Embryonic facial prominence (tissue), 1 donor: Measurements from ENCODE around the gene RNF181.
"Not testable (repeated sequence)": the region's sequence is repeated elsewhere in the genome, so short reads cannot be mapped to it uniquely, and the experiment has no call there.

Experiments used
- DNase-seq: peaks from one replicate; pipeline ENCODE4 v3.0.0-alpha.2; 2016; ENCODE audit errors: extremely low spot score

RNF181 gene

GRCh38 chr2:85614757-85615156 lies 19.2 kb downstream of the RNF181 start:
- not testable (repeated sequence) for DNase-seq

GRCh38 chr2:85615413-85615728 lies 19.8 kb downstream of the RNF181 start:
- DNase-seq: no peak

GRCh38 chr2:85617723-85618122 lies 22.2 kb downstream of the RNF181 start:
- not testable (repeated sequence) for DNase-seq

GRCh38 chr2:85619617-85620016 lies 24.1 kb downstream of the RNF181 start:
- no peak for DNase-seq

GRCh38 chr2:85621338-85621737 lies 25.8 kb downstream of the RNF181 start:
- DNase-seq: no peak

- DNase-seq: no peak
Measured at GRCh38 chr2:85623991-85624390, 28.4 kb downstream of the RNF181 start.

- no peak for DNase-seq
Measured at GRCh38 chr2:85628658-85629057, 33.1 kb downstream of the RNF181 start.

GRCh38 chr2:85631316-85631715 lies 35.8 kb downstream of the RNF181 start:
- DNase-seq: no peak

GRCh38 chr2:85635011-85635410 lies 39.5 kb downstream of the RNF181 start:
- no peak for DNase-seq

- no peak for DNase-seq
Measured at GRCh38 chr2:85635636-85636035, 40.1 kb downstream of the RNF181 start.

- DNase-seq: no peak
Measured at GRCh38 chr2:85642725-85643124, 47.2 kb downstream of the RNF181 start.

GRCh38 chr2:85644909-85645308 lies 49.4 kb downstream of the RNF181 start:
- DNase-seq: no peak

GRCh38 chr2:85646166-85646565 lies 50.6 kb downstream of the RNF181 start:
- no peak for DNase-seq
